Measurements from ENCODE around the gene TACC3.

TACC3 gene

DNA sequence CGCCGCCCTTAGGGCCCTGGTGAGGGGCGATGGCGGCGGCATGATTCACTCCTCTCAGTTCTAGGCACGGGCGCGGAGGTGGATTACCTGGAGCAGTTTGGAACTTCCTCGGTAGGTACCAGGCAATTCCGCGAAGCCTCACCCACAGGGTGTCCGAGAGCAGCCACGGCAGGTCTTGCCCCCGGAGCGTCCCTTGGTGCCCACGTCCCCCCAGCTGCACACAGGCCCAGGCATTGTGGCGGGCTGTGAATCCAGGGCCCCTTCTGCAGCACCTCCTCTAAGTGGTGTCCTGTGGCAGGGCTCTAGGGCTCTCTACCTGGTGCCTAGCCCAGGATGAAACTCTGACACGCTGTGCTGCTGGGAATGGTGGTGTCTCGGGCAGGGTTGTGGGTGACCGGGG, 13.9 kb downstream of the TACC3 start:
- no peak overlapping the region for H3K4me3 ChIP-seq (replicated peaks; ENCODE audit: low read depth, low read length)
- no peak for TF ChIP-seq CTCF (IDR thresholded peaks at IDR 0.05; ENCODE audit: low read length, missing control alignments)
- DNase-seq (ENCODE audit: low read depth) = no peak

DNA sequence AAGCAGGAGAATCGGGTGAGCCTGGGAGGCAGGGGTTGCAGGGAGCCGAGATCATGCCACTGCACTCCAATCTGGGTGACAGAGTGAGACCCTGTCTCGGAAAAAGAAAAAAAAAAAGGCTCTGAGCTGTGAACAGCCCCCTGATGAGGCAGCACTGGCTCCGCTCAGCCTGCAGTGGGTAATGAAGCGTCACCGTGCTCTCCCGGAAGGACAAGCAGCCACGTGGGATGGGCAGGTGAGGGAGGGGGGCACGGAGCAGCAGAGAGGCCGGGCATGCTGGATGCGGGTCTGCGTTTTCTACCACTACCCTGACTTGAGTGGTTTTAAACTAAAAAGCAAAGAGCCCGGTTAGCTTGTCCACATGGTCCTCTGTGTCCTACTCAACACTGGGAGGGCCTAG, 15.5 kb downstream of the TACC3 start:
- no peak overlapping the region for H3K4me3 ChIP-seq (replicated peaks; ENCODE audit: low read depth, low read length)
- no peak for DNase-seq (ENCODE audit: low read depth)
- no peak for TF ChIP-seq CTCF (IDR thresholded peaks at IDR 0.05; ENCODE audit: low read length, missing control alignments)

DNA sequence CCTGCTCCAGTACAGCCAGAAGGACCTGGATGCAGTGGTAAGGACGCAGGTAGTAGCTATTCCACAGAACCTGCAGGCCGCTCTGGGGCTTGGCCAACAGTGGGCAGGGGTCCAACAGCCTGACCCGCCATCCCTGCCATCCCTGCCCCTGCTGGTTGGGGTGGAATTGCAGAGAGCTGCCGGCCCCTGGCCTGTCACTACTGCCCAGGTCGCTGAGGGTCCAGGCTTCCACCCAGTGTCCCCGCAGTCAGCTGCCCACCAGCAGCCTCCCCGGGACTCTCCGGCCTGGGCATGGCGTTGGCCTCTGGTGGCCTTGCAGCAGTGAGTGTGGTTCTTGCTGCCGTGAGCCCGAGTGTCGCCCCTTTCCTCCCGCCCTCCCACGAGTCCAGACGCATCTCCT, 16.3 kb downstream of the TACC3 start:
- no peak overlapping the region for H3K4me3 ChIP-seq (replicated peaks; ENCODE audit: low read depth, low read length)
- DNase-seq (ENCODE audit: low read depth) = no peak
- TF ChIP-seq CTCF (IDR thresholded peaks at IDR 0.05; ENCODE audit: low read length, missing control alignments) = no peak

DNA sequence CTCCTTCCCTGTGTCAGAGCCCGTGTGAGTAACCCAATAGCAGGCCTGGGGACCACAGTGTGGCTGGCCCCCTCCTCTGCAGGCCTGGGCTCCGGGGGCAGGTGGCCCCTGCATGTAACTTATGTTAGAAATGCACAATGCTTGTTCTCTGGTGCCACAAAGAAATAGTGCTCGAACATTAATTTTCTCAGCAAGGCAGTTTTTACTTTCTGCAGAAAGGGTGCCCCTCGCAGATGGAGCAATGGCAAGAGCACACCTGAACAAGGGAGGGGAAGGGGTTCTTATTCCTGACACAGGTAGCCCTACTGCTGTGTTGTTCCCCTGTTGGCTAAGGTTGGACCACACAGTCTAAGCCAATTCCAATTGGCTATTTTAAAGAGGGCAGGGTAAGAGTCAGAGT, 17.1 kb downstream of the TACC3 start:
- no peak for DNase-seq (ENCODE audit: low read depth)
- H3K4me3 ChIP-seq (replicated peaks; ENCODE audit: low read depth, low read length) = no peak overlapping the region
- no peak for TF ChIP-seq CTCF (IDR thresholded peaks at IDR 0.05; ENCODE audit: low read length, missing control alignments)

- no peak overlapping the region for H3K4me3 ChIP-seq (replicated peaks; ENCODE audit: low read depth, low read length)
- DNase-seq (ENCODE audit: low read depth) = no peak
- no peak for TF ChIP-seq CTCF (IDR thresholded peaks at IDR 0.05; ENCODE audit: low read length, missing control alignments)
These were observed 18.0 kb downstream of the TACC3 start for GRCh38 chr4:1739358-1739757.

DNA sequence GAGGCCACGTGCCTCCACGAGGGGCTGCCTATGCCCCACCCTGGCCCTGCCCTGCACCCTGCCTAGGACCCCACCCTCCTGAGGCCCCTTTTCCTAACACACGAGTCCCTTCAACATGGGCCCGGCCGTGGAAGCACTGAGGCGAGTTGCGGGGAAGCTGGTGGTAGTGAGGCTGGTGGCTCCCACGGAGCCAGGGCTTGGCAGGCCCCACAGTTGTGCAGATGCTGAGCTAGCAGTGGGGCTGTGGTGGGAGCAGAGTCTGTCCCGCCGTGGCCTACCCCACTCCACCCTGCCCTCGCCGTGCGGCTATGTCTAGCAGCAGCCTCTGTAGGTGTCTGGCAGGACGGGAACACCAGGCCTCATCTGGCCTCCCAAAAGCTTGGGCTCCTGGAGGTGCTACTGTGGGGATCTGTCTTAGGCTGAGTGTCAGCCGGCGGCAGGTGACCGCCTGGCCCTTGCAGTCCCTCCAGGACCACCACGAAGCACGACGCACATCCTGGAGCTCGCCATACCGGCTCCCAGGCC, 18.8 kb downstream of the TACC3 start:
- no peak for DNase-seq (ENCODE audit: low read depth)
- H3K4me3 ChIP-seq (replicated peaks; ENCODE audit: low read depth, low read length) = no peak overlapping the region
- no peak for TF ChIP-seq CTCF (IDR thresholded peaks at IDR 0.05; ENCODE audit: low read length, missing control alignments)

- no peak for TF ChIP-seq CTCF (IDR thresholded peaks at IDR 0.05; ENCODE audit: low read length, missing control alignments)
- no peak overlapping the region for H3K4me3 ChIP-seq (replicated peaks; ENCODE audit: low read depth, low read length)
- DNase-seq (ENCODE audit: low read depth) = no peak
These were observed 19.9 kb downstream of the TACC3 start for GRCh38 chr4:1741208-1741607.
